Vagina (tissue), 2 donors: Measurements from ENCODE around the gene CHST11. TPM values are rescaled to one million over a fixed set of nuclear protein-coding genes. Genes with fewer than 3 reads are reported as not detected.

Experiments used
- DNase-seq, 2 donors: peaks; one replicate each; pipeline ENCODE4 v3.0.0-alpha.2; 2017; ENCODE audit errors: extremely low spot score in 2 of 2
- H3K27ac ChIP-seq: fragments of 200-600 bp; sonication (generic); one replicate; pipeline ENCODE4 v1.5.1; 2019
- H3K27me3 ChIP-seq: fragments of 200-600 bp; sonication (generic); one replicate; pipeline ENCODE4 v1.5.1; 2019
- H3K36me3 ChIP-seq, 2 donors: fragments of 200-600 bp; sonication (generic); one replicate each; pipeline ENCODE4 v1.5.1; 2017 to 2019
- H3K4me1 ChIP-seq: fragments of 200-600 bp; sonication (generic); one replicate; pipeline ENCODE4 v1.5.1; 2019
- H3K4me3 ChIP-seq, 2 donors: fragments of 200-600 bp; sonication (generic); 1 replicate in 1 of 2; 2 replicates in 1 of 2; pipeline ENCODE4 v1.5.1; 2016 to 2019
- H3K9me3 ChIP-seq: fragments of 200-600 bp; sonication (generic); one replicate; pipeline ENCODE4 v1.5.1; 2019
- CTCF ChIP-seq, 3 experiments: fragments of 450-650 bp in 2 of 3; fragments of 200-600 bp in 1 of 3; sonication (generic) in 1 of 3; IDR thresholded peaks; one replicate each; pipeline ENCODE4 v1.5.1; 2017 to 2019; ENCODE audit warnings: antibody characterized with exemption in 3 of 3, mild to moderate bottlenecking in 2 of 3, moderate library complexity in 2 of 3
- POLR2A ChIP-seq, 2 donors: fragments of 450-650 bp; IDR thresholded peaks; one replicate each; pipeline ENCODE4 v1.6.1; 2017; ENCODE audit warnings: antibody characterized with exemption in 2 of 2, mild to moderate bottlenecking in 2 of 2, moderate library complexity in 2 of 2
- POLR2AphosphoS5 ChIP-seq, 2 donors: sonication (generic); formaldehyde crosslinking; IDR thresholded peaks; one replicate each; pipeline ENCODE4 v1.9.0; 2017; ENCODE audit warnings: antibody characterized with exemption in 2 of 2, mild to moderate bottlenecking in 2 of 2, low read depth in 1 of 2; ENCODE audit not compliant: insufficient read depth in 1 of 2
- intact Hi-C: fragments of 100-400 bp; cut with DNase I; formaldehyde crosslinking; loops from one replicate; pipeline ENCODE4 v1.15.1; 2023
- total RNA-seq: library from RNA; depleted of rRNA; stranded (reverse); fragments of >200 nt; gene quantifications from one replicate; pipeline ENCODE4 v1.2.3, GENCODE V29; 2016

Gene CHST11
- total RNA-seq, 1 donor from 2014 or later, result 40.0 TPM

- no peak for DNase-seq
- Histone ChIP-seq H3K4me3 (no peak overlapping the region), H3K27ac (no peak overlapping the region), H3K36me3 (no peaks in the 10 kb centered on the region), H3K27me3 (no peaks in the 10 kb centered on the region), H3K4me1 (peaks cover 6% of the 10 kb centered on the region), H3K9me3 (no peaks in the 10 kb centered on the region)
- TF ChIP-seq POLR2A (IDR thresholded peaks at IDR 0.05), result no peak
- no peak for TF ChIP-seq CTCF (IDR thresholded peaks at IDR 0.05)
- no peak for TF ChIP-seq POLR2AphosphoS5 (IDR thresholded peaks at IDR 0.05; ENCODE audit: insufficient read depth in 1 of 2, low read depth in 1 of 2)
- intact Hi-C loops, result no loop called here
Measured at GRCh38 chr12:104480012-104480411, 23.3 kb downstream of the CHST11 start.

- Histone ChIP-seq H3K27me3 (no peaks in the 10 kb centered on the region), H3K9me3 (no peaks in the 10 kb centered on the region), H3K4me3 (no peak overlapping the region), H3K4me1 (peaks cover 4% of the 10 kb centered on the region), H3K36me3 (no peaks in the 10 kb centered on the region), H3K27ac (no peak overlapping the region)
- intact Hi-C loops, result no loop called here
- TF ChIP-seq POLR2AphosphoS5 (IDR thresholded peaks at IDR 0.05; ENCODE audit: insufficient read depth in 1 of 2, low read depth in 1 of 2), result no peak
- TF ChIP-seq CTCF (IDR thresholded peaks at IDR 0.05), result no peak
- TF ChIP-seq POLR2A (IDR thresholded peaks at IDR 0.05), result no peak
- no peak for DNase-seq
Measured at GRCh38 chr12:104480826-104481440, 24.2 kb downstream of the CHST11 start.

- Histone ChIP-seq H3K36me3 (no peaks in the 10 kb centered on the region), H3K27me3 (no peaks in the 10 kb centered on the region), H3K27ac (no peak overlapping the region), H3K4me3 (no peak overlapping the region), H3K9me3 (no peaks in the 10 kb centered on the region), H3K4me1 (peaks cover 4% of the 10 kb centered on the region)
- intact Hi-C loops, result no loop called here
- TF ChIP-seq POLR2A (IDR thresholded peaks at IDR 0.05) (no peak), CTCF (IDR thresholded peaks at IDR 0.05) (no peak), POLR2AphosphoS5 (IDR thresholded peaks at IDR 0.05; ENCODE audit: insufficient read depth in 1 of 2, low read depth in 1 of 2) (no peak)
- no peak for DNase-seq
Measured at GRCh38 chr12:104482113-104482512, 25.4 kb downstream of the CHST11 start.

- no peak for DNase-seq
- Histone ChIP-seq H3K4me3 (no peak overlapping the region), H3K36me3 (no peaks in the 10 kb centered on the region), H3K9me3 (no peaks in the 10 kb centered on the region), H3K27ac (no peak overlapping the region), H3K4me1 (peaks cover 1% of the 10 kb centered on the region), H3K27me3 (no peaks in the 10 kb centered on the region)
- TF ChIP-seq CTCF (IDR thresholded peaks at IDR 0.05), result no peak
- no peak for TF ChIP-seq POLR2AphosphoS5 (IDR thresholded peaks at IDR 0.05; ENCODE audit: insufficient read depth in 1 of 2, low read depth in 1 of 2)
- TF ChIP-seq POLR2A (IDR thresholded peaks at IDR 0.05), result no peak
- intact Hi-C loops, result no loop called here
Measured at GRCh38 chr12:104482748-104483147, 26.0 kb downstream of the CHST11 start.

- intact Hi-C loops, result no loop called here
- no peaks in the 10 kb centered on the region for H3K36me3 ChIP-seq
- TF ChIP-seq POLR2AphosphoS5 (IDR thresholded peaks at IDR 0.05; ENCODE audit: insufficient read depth in 1 of 2, low read depth in 1 of 2) (no peak), POLR2A (IDR thresholded peaks at IDR 0.05) (no peak), CTCF (IDR thresholded peaks at IDR 0.05) (no peak)
Measured at GRCh38 chr12:104484079-104484478, 27.3 kb downstream of the CHST11 start.

More at GRCh38 chr12:104484079-104484478, 27.3 kb downstream of the CHST11 start:
- no peak overlapping the region for H3K4me3 ChIP-seq
- H3K9me3 ChIP-seq, result no peaks in the 10 kb centered on the region
- no peak overlapping the region for H3K27ac ChIP-seq
- no peaks in the 10 kb centered on the region for H3K27me3 ChIP-seq
- H3K4me1 ChIP-seq, result no peaks in the 10 kb centered on the region
- DNase-seq, result no peak
